Natural killer cell treated with Interleukin-12 subunit alpha and Interleukin-12 subunit beta and Interleukin-15 and Interleukin-18, amount 100 ng/mL, for 72 hours (primary cell): ENCODE results near the gene SP100. TPM values are rescaled to one million over a fixed set of nuclear protein-coding genes. Genes with fewer than 3 reads are reported as not detected.

Experiments
- ATAC-seq, 2 donors: fragments of 150-1000 bp; cut with Tn5 transposase in 1 of 2; sonication (Bioruptor Pico), chemical (Tn5 transposase) in 1 of 2; 2 replicates each; pipeline ENCODE4 v1.10.0; 2021
- DNase-seq: peaks from one replicate; pipeline ENCODE4 v3.0.0; 2022; ENCODE audit warnings: low spot score
- H3K27ac Mint-ChIP-seq, 2 donors: 1 replicate in 1 of 2; 2 replicates in 1 of 2; pipeline ENCODE4 v1.8.0; 2022; ENCODE audit warnings: mixed read lengths in 2 of 2, mild to moderate bottlenecking in 1 of 2, moderate library complexity in 1 of 2
- H3K27me3 Mint-ChIP-seq, 2 donors: 1 replicate in 1 of 2; 2 replicates in 1 of 2; pipeline ENCODE4 v1.8.0; 2022; ENCODE audit warnings: mixed read lengths in 2 of 2
- H3K36me3 Mint-ChIP-seq: one replicate; pipeline ENCODE4 v1.8.0; 2022; ENCODE audit warnings: mixed read lengths
- H3K4me1 Mint-ChIP-seq, 2 donors: 1 replicate in 1 of 2; 2 replicates in 1 of 2; pipeline ENCODE4 v1.8.0; 2022; ENCODE audit warnings: low read depth in 2 of 2, mixed read lengths in 2 of 2, mild to moderate bottlenecking in 1 of 2
- H3K4me3 Mint-ChIP-seq: one replicate; pipeline ENCODE4 v1.8.0; 2022; ENCODE audit warnings: mixed read lengths
- H3K9me3 Mint-ChIP-seq: 2 replicates; pipeline ENCODE4 v1.8.0; 2022; ENCODE audit warnings: mixed read lengths
- total RNA-seq, 2 donors: library from RNA; stranded (reverse); gene quantifications; one replicate each; pipeline ENCODE4 v1.2.3, GENCODE V29; 2022

SP100 gene
- total RNA-seq, 2 donors from 2014 or later = 179 to 190 TPM

DNA sequence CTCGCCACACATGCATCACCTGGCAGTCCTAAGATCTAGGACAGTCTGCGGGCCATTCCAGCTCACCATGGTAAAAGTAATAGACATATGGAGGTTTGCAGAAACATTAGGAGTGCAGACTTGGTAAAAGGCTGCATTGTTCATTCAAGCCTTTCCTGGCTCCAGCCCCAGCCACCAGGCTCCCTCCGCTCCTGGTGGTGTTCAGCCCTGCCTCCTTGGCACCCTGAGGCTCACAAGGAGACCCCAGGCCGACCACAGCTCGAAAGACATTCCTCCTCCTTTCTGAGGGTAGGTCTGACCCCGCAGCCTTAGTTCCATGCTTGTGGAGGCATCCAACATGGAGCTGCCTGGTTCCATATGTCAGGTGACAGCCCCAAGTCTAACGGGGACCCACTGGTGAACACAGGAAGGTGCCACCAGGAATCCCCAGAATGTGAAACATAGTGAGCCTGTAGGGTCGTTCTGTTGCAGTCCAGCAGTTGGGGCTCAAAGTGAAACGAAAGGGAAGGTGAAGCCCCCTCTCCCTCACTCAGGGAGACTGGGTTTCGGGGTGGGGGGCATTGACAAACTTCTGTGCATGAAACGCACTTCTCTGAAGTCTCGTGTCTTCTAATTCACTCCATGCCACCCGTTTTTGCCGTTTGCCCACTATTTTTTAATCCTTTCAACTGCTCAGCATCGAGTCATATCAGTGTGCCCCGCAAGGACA is 5.0 kb upstream of the SP100 start:
- ATAC-seq (no peak), DNase-seq (no peak)
- Mint-ChIP-seq H3K27ac (peak overlapping the region; percentile 98 to 100), H3K36me3 (no peaks in the 10 kb centered on the region), H3K4me3 (peak overlapping the region; percentile 95), H3K27me3 (no peaks in the 10 kb centered on the region), H3K9me3 (no peaks in the 10 kb centered on the region), H3K4me1 (peaks cover 50 to 51% of the 10 kb centered on the region in 2 donors)

GRCh38 chr2:230411570-230412370 is 4.2 kb upstream of the SP100 start:
- Mint-ChIP-seq H3K4me1 (peaks cover 50 to 53% of the 10 kb centered on the region in 2 donors), H3K27ac (peak overlapping the region; percentile 98 to 100), H3K9me3 (no peaks in the 10 kb centered on the region)

DNA sequence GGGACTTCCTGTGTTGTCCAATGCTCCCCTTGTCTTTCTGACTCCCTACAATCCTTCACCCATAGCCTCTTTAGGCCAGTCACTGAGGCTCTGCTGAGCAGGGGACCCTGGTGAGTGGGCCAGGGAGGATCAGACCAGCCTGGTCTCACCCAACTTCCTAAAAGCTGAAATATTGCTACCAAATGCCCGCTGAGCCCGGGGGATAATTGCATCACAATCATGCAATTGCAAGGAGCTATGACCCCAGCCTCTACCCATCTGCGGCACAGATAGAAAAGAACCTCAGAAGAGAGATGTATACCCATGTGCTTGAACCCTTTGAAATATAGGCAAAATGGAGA is 3.7 kb upstream of the SP100 start:
- DNase-seq = no peak
- H3K27ac Mint-ChIP-seq = peak overlapping the region; percentile 98 to 100
- no peaks in the 10 kb centered on the region for H3K27me3 Mint-ChIP-seq
- peaks cover 50 to 54% of the 10 kb centered on the region in 2 donors for H3K4me1 Mint-ChIP-seq
- H3K4me3 Mint-ChIP-seq = peak overlapping the region; percentile 95
- ATAC-seq = no peak
- no peaks in the 10 kb centered on the region for H3K9me3 Mint-ChIP-seq
- H3K36me3 Mint-ChIP-seq = peaks cover 6% of the 10 kb centered on the region

More at GRCh38 chr2:230411570-230412370, 4.2 kb upstream of the SP100 start:
- H3K36me3 Mint-ChIP-seq = peaks cover 6% of the 10 kb centered on the region
- peak; percentile 84 for DNase-seq
- no peaks in the 10 kb centered on the region for H3K27me3 Mint-ChIP-seq
- H3K4me3 Mint-ChIP-seq = peak overlapping the region; percentile 95
- ATAC-seq = peak; percentile 89 to 92

DNA sequence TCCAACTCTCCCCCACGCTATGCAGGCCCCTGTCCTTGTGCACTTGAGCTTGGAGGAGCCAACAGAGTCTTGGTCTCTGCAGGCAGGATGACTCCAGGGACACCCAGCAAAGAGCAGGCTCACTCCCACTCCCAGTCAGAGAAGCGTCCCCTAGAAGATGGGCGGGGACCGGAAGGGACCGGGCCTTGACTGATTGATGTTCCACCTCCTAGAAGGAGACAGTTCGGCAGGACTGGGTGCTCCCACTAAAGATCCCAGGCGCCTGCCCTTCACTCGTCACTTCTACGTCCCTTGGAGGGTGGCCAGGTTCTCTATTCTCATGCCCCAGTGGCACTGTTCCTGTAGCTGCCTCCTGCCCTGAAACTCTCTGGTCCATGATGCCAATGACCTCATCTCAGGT is 3.2 kb upstream of the SP100 start:
- H3K9me3 Mint-ChIP-seq = no peaks in the 10 kb centered on the region
- peaks cover 49 to 53% of the 10 kb centered on the region in 2 donors for H3K4me1 Mint-ChIP-seq
- H3K27ac Mint-ChIP-seq = peak overlapping the region; percentile 98 to 100
- ATAC-seq (no peak), DNase-seq (no peak)
- H3K36me3 Mint-ChIP-seq = peaks cover 6% of the 10 kb centered on the region
- H3K27me3 Mint-ChIP-seq = no peaks in the 10 kb centered on the region
- H3K4me3 Mint-ChIP-seq = peak overlapping the region; percentile 95

DNA sequence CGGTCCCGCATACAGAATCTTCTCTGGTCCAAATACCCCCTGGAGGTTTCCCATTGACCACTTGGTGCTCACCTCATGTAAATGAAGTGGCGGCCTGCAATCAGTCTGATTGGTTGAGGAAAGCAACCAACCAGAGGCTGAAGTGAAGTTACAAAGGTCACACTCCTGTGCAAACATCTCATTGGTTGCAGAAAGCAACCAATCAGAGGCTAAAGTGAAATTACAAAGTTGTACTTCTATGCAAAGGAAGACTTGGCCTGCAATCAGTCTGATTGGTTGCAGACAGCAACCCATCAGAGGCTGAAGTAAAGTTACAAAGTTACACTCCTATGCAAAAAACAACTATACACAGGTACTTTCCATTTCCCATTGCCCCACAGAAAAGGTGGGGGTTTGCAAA is 2.5 kb upstream of the SP100 start:
- Mint-ChIP-seq H3K27me3 (no peaks in the 10 kb centered on the region), H3K4me1 (peaks cover 51 to 54% of the 10 kb centered on the region in 2 donors), H3K36me3 (peaks cover 10% of the 10 kb centered on the region), H3K4me3 (peak overlapping the region; percentile 95), H3K27ac (peak overlapping the region in 1 of 2 donors; percentile 100), H3K9me3 (no peaks in the 10 kb centered on the region)
- ATAC-seq (no peak), DNase-seq (no peak)

DNA sequence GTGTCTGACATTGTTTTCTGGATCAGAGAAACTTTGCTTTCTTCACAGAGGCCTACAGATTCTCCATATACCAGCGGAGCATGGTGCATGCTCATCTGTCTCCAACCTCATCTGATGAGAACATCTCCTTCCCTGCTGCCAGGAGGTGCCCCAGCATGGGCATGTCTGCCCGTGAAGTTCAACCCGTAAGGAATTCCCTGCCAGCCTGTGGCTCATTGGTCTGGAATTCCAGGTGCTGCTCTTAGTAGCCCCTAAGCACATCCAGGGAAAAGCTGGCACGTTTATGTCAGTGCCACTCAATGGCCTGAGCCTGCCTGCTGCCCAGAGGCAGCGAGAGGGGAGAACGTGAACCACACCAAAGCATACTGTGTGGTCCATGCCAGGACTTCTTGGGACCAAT is 1.7 kb upstream of the SP100 start:
- Mint-ChIP-seq H3K9me3 (no peaks in the 10 kb centered on the region), H3K4me1 (peaks cover 59 to 62% of the 10 kb centered on the region in 2 donors), H3K4me3 (peak overlapping the region; percentile 23), H3K27me3 (no peaks in the 10 kb centered on the region), H3K27ac (peak overlapping the region; percentile 99), H3K36me3 (peaks cover 14% of the 10 kb centered on the region)
- ATAC-seq (no peak), DNase-seq (no peak)

- H3K9me3 Mint-ChIP-seq = no peaks in the 10 kb centered on the region
- no peaks in the 10 kb centered on the region for H3K27me3 Mint-ChIP-seq
- DNase-seq = no peak
- H3K27ac Mint-ChIP-seq = peak overlapping the region; percentile 90 to 99
- H3K36me3 Mint-ChIP-seq = peaks cover 32% of the 10 kb centered on the region
- peak overlapping the region; percentile 95 for H3K4me3 Mint-ChIP-seq
- H3K4me1 Mint-ChIP-seq = peaks cover 65 to 84% of the 10 kb centered on the region in 2 donors
- no peak for ATAC-seq
Observed at GRCh38 chr2:230417436-230417835, 1.4 kb downstream of the SP100 start.

GRCh38 chr2:230418341-230419016 is 2.5 kb downstream of the SP100 start:
- Mint-ChIP-seq H3K4me3 (peak overlapping the region; percentile 95), H3K27ac (peak overlapping the region; percentile 90 to 99), H3K27me3 (no peaks in the 10 kb centered on the region), H3K9me3 (no peaks in the 10 kb centered on the region), H3K36me3 (peaks cover 37% of the 10 kb centered on the region), H3K4me1 (peaks cover 62 to 80% of the 10 kb centered on the region in 2 donors)
- no peak for ATAC-seq
- no peak for DNase-seq

- H3K27ac Mint-ChIP-seq = peak overlapping the region; percentile 90 to 99
- no peaks in the 10 kb centered on the region for H3K9me3 Mint-ChIP-seq
- ATAC-seq (no peak), DNase-seq (no peak)
- H3K4me1 Mint-ChIP-seq = peaks cover 65 to 83% of the 10 kb centered on the region in 2 donors
- no peaks in the 10 kb centered on the region for H3K27me3 Mint-ChIP-seq
- H3K4me3 Mint-ChIP-seq = peak overlapping the region; percentile 95
- H3K36me3 Mint-ChIP-seq = peaks cover 44% of the 10 kb centered on the region
Observed at GRCh38 chr2:230419181-230419580, 3.2 kb downstream of the SP100 start.

DNA sequence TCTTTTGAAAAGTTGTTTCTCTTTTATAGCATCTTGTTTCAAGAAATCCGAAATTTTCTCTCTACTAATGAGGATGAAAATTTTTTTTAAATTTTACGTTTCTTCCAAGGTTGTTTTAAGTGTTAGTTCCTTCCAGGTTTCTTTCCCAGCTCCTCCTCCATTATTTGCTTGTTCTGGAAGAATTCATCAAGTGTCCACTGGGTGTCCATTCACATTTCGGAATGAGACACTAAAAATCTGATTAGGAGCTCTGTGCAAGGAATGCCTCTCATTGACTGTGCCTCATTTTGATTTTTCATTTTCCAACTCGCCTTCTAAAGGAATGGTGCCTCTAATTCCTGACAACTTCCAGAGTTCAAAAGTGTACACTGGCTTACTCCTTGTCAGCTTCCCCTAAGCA is 6.1 kb downstream of the SP100 start:
- Mint-ChIP-seq H3K27ac (peak overlapping the region; percentile 21 to 40), H3K4me3 (peak overlapping the region; percentile 4), H3K36me3 (peaks cover 50% of the 10 kb centered on the region), H3K4me1 (peaks cover 74 to 90% of the 10 kb centered on the region in 2 donors), H3K9me3 (no peaks in the 10 kb centered on the region), H3K27me3 (no peaks in the 10 kb centered on the region)
- ATAC-seq (no peak), DNase-seq (no peak)

- DNase-seq (no peak), ATAC-seq (no peak)
- Mint-ChIP-seq H3K4me3 (peak overlapping the region; percentile 51), H3K36me3 (peaks cover 49% of the 10 kb centered on the region), H3K27me3 (no peaks in the 10 kb centered on the region), H3K9me3 (no peaks in the 10 kb centered on the region), H3K27ac (peak overlapping the region; percentile 49 to 70), H3K4me1 (peaks cover 65 to 81% of the 10 kb centered on the region in 2 donors)
Observed at GRCh38 chr2:230423851-230424458, 8.0 kb downstream of the SP100 start.

DNA sequence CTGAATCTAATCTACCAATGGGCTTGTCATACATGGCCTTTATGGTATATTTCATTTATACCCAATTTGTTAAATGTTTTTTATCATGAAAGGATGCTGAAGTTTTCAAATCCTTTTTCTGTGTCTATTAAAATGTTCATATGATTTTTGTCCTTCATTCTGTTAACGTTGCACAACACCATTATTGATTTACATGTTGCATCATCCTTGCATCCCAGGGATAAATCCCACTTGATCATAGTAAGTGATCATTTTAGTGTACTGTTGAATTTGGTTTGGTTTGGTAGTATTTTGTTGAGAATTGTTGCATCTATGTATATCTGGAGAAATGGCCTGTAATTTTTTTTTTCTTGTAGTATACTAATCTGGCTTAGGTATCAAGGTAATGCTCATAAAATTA is 9.4 kb downstream of the SP100 start:
- peak overlapping the region; percentile 18 for H3K4me3 Mint-ChIP-seq
- DNase-seq (no peak), ATAC-seq (no peak)
- H3K27me3 Mint-ChIP-seq = no peaks in the 10 kb centered on the region
- H3K9me3 Mint-ChIP-seq = peaks cover 4% of the 10 kb centered on the region
- peaks cover 62% of the 10 kb centered on the region for H3K36me3 Mint-ChIP-seq
- peaks cover 67 to 78% of the 10 kb centered on the region in 2 donors for H3K4me1 Mint-ChIP-seq
- H3K27ac Mint-ChIP-seq = peak overlapping the region; percentile 7 to 73

DNA sequence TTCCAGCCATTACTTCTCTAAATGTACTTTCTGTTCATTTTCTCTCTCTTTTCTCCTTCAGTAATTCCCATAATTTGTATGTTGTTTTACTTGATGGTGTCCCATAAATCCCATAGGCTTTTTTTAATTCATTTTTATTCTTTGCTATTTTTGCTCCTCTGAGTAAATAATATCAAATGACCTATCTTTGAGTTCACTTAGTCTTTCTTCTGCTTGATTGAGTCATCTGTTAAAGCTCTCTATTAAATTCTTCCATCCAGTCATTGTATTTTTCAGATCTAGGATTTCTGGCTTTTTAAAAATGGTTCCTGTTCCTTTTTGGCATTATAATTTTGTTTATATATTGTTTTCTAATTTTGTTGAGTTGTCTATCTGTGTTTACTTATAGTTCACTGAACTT is 13.5 kb downstream of the SP100 start:
- H3K9me3 Mint-ChIP-seq = peaks cover 4% of the 10 kb centered on the region
- H3K4me3 Mint-ChIP-seq = no peak overlapping the region
- H3K36me3 Mint-ChIP-seq = peaks cover 37% of the 10 kb centered on the region
- no peaks in the 10 kb centered on the region for H3K27me3 Mint-ChIP-seq
- H3K4me1 Mint-ChIP-seq = peaks cover 55 to 73% of the 10 kb centered on the region in 2 donors
- DNase-seq = no peak
- ATAC-seq = no peak
- peak overlapping the region in 1 of 2 donors; percentile 79 for H3K27ac Mint-ChIP-seq
